ENCODE results near the gene CAMK1D.

GRCh38 chr10:12529976-12530375 is 180.6 kb downstream of the CAMK1D start:
- TF ChIP-seq CTCF (IDR thresholded peaks at IDR 0.05; ENCODE audit: low read length) (no peak), EZH2 (IDR thresholded peaks at IDR 0.05; ENCODE audit: borderline replicate concordance, low read length) (no peak)
